Trophoblast cell (in vitro differentiated cells and primary cell): ENCODE results near the gene GOLIM4.

Source experiments
- DNase-seq, 2 donors: peaks; one replicate each; pipeline ENCODE4 v3.0.0-alpha.2; 2016
- H2AFZ ChIP-seq: 2 replicates; pipeline ENCODE4 v1.6.1; 2013; ENCODE audit warnings: low read length, moderate library complexity, mild to moderate bottlenecking; ENCODE audit not compliant: insufficient read depth, poor library complexity
- H2AK5ac ChIP-seq: 2 replicates; pipeline ENCODE4 v1.6.1; 2013; ENCODE audit warnings: mild to moderate bottlenecking, low read length
- H2BK120ac ChIP-seq: 2 replicates; pipeline ENCODE4 v1.6.1; 2013; ENCODE audit warnings: low read length, mild to moderate bottlenecking, moderate library complexity; ENCODE audit not compliant: insufficient read depth, poor library complexity
- H2BK12ac ChIP-seq: 2 replicates; pipeline ENCODE4 v1.6.1; 2013; ENCODE audit warnings: mild to moderate bottlenecking, low read length, moderate library complexity
- H2BK5ac ChIP-seq: 2 replicates; pipeline ENCODE4 v1.6.1; 2013; ENCODE audit warnings: low read length, low read depth, moderate library complexity, mild to moderate bottlenecking; ENCODE audit not compliant: poor library complexity
- H3K14ac ChIP-seq: 2 replicates; pipeline ENCODE4 v1.6.1; 2013; ENCODE audit warnings: mild to moderate bottlenecking, low read length
- H3K18ac ChIP-seq: 2 replicates; pipeline ENCODE4 v1.6.1; 2013; ENCODE audit warnings: mild to moderate bottlenecking, low read length
- H3K23ac ChIP-seq: 2 replicates; pipeline ENCODE4 v1.6.1; 2013; ENCODE audit warnings: low read length
- H3K27ac ChIP-seq: 2 replicates; pipeline ENCODE4 v1.5.1; 2013; ENCODE audit warnings: low read depth, mild to moderate bottlenecking, inconsistent platforms, low read length, moderate library complexity
- H3K27me3 ChIP-seq: 2 replicates; pipeline ENCODE4 v1.6.1; 2013; ENCODE audit warnings: inconsistent platforms, mild to moderate bottlenecking, low read length, moderate library complexity; ENCODE audit not compliant: insufficient read depth
- H3K36me3 ChIP-seq, 2 experiments: 1 replicate in 1 of 2; 2 replicates in 1 of 2; pipeline ENCODE4 v1.6.1; 2013; ENCODE audit warnings: low read length in 2 of 2, mild to moderate bottlenecking in 2 of 2, moderate library complexity in 1 of 2; ENCODE audit not compliant: insufficient read depth in 2 of 2, control insufficient read depth in 1 of 2
- H3K4ac ChIP-seq: 2 replicates; pipeline ENCODE4 v1.6.1; 2013; ENCODE audit warnings: low read depth, mild to moderate bottlenecking, low read length, moderate library complexity
- H3K4me1 ChIP-seq, 2 experiments: 1 replicate in 1 of 2; 2 replicates in 1 of 2; pipeline ENCODE4 v1.6.1; 2013; ENCODE audit warnings: low read length in 2 of 2, mild to moderate bottlenecking in 2 of 2, moderate library complexity in 1 of 2; ENCODE audit not compliant: insufficient read depth in 2 of 2, control insufficient read depth in 1 of 2
- H3K4me2 ChIP-seq: 2 replicates; pipeline ENCODE4 v1.6.1; 2013; ENCODE audit warnings: inconsistent platforms, mild to moderate bottlenecking, low read length, moderate library complexity
- H3K4me3 ChIP-seq: 2 replicates; pipeline ENCODE4 v1.5.1; 2013; ENCODE audit warnings: mild to moderate bottlenecking, low read depth, low read length, inconsistent platforms
- H3K79me1 ChIP-seq: one replicate; pipeline ENCODE4 v1.6.1; 2013; ENCODE audit warnings: low read length
- H3K79me2 ChIP-seq: 2 replicates; pipeline ENCODE4 v1.6.1; 2013; ENCODE audit warnings: low read length, mild to moderate bottlenecking; ENCODE audit not compliant: control insufficient read depth, insufficient read depth, poor library complexity
- H3K9ac ChIP-seq: 2 replicates; pipeline ENCODE4 v1.6.1; 2013; ENCODE audit warnings: mild to moderate bottlenecking, low read length
- H3K9me3 ChIP-seq: 2 replicates; pipeline ENCODE4 v1.6.1; 2013; ENCODE audit warnings: low read depth, mild to moderate bottlenecking, control low read depth, inconsistent platforms, low read length; ENCODE audit not compliant: insufficient read depth
- H4K12ac ChIP-seq: 2 replicates; pipeline ENCODE4 v1.6.1; 2013; ENCODE audit warnings: low read depth, mild to moderate bottlenecking, low read length, moderate library complexity
- H4K8ac ChIP-seq: 2 replicates; pipeline ENCODE4 v1.6.1; 2013; ENCODE audit warnings: low read depth, mild to moderate bottlenecking, low read length, moderate library complexity
- H4K91ac ChIP-seq: one replicate; pipeline ENCODE4 v1.6.1; 2013; ENCODE audit warnings: low read depth, mild to moderate bottlenecking, low read length, moderate library complexity
- WGBS: extraction: QIAGEN DNeasy Blood & Tissue Kit; methylation state at CpG from one replicate; pipeline ENCODE4 v1.1.7; 2013; ENCODE audit warnings: missing lambda C conversion rate; ENCODE audit not compliant: insufficient read length, insufficient coverage; ENCODE audit errors: extremely low coverage; 5-methylcytosine and 5-hydroxymethylcytosine counted together

GOLIM4 gene

DNA sequence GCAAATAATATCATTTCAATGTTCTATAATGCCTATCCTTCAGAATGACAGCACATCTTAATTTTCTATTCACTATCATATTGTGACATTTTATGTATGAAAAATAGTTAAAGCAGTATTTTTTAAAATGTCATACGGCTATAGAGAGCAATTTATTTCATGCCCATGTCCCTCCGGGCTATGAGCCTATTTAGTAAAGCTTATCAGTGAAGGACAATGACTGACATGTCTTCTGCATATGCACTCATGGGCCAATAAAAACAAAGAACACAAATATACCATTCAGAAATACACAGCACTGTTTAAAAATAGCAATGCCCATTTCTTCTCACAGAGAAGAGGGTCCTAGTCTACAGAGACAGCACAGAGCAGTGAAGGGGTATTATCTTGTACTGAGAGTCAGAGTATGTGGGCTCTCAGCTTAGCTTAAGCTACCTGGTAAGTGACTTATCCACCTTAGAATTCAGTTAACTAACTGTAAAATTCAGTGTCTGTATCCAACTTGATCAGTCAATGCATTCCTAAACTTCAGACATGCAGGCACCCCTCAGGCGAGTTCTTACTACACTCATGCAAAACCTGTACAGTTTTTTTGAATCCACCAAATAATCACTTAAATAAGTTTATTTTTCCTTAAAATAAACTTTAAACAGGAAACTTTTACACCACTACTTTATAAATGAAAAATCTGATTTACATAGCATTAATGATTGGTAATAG lies 9.0 kb downstream of the GOLIM4 start:
- Histone ChIP-seq H3K9me3 (no peaks in the 10 kb centered on the region), H2BK120ac (no peak overlapping the region), H3K4me3 (no peak overlapping the region), H3K79me1 (peaks cover 2% of the 10 kb centered on the region), H4K91ac (no peak overlapping the region), H3K79me2 (no peaks in the 10 kb centered on the region), H3K18ac (no peak overlapping the region), H3K4me1 (peaks cover 2 to 10% of the 10 kb centered on the region in 2 experiments), H2BK5ac (no peak overlapping the region), H2AK5ac (no peak overlapping the region), H3K27me3 (no peaks in the 10 kb centered on the region), H2BK12ac (no peak overlapping the region), H4K12ac (no peak overlapping the region), H3K9ac (no peak overlapping the region), H3K36me3 (no peaks in the 10 kb centered on the region), H3K27ac (no peak overlapping the region), H3K14ac (no peak overlapping the region), H4K8ac (no peak overlapping the region), H2AFZ (no peak overlapping the region), H3K4ac (no peak overlapping the region), H3K4me2 (no peak overlapping the region), H3K23ac (no peak overlapping the region)
- no CpG with 5 or more reads among the region's 3 CpGs for WGBS
- DNase-seq, result peak; percentile 86 to 89

DNA sequence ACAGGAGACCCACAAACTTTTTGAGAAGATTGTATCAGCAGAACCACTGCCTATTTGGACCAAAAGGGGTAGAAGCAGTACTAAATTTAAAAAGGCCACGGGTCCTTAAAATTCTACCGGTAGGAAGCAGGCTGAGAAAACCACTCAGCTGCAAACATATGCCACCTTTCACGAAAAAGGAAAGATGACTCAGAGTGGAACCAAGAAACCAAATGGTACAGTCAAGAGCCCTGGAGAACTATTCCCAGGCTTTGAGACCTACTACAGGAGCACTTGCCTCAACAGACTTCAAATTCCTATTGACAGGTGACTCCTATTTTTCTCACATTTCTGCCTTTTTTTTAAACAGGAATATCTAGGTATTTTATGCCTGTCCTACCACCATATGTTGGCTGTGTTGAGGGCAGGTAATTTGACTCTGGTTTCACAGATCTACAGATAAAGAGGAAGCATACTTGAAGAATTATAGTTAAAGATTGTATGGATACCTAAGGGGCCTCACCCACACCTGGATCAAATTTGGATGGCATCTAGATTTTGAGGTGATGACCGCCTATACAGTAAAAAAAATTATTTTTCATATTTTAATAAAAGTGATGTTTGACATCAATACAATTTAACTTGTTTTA lies 10.1 kb downstream of the GOLIM4 start:
- Histone ChIP-seq H2BK120ac (no peak overlapping the region), H3K18ac (peak overlapping the region; percentile 37), H2AK5ac (no peak overlapping the region), H2AFZ (no peak overlapping the region), H3K27me3 (no peaks in the 10 kb centered on the region), H3K27ac (no peak overlapping the region), H4K8ac (no peak overlapping the region), H4K91ac (no peak overlapping the region), H3K4me2 (no peak overlapping the region), H3K79me1 (peaks cover 4% of the 10 kb centered on the region), H3K23ac (no peak overlapping the region), H3K9ac (no peak overlapping the region), H2BK5ac (no peak overlapping the region), H3K14ac (no peak overlapping the region), H3K36me3 (no peaks in the 10 kb centered on the region), H3K4ac (no peak overlapping the region), H3K79me2 (no peaks in the 10 kb centered on the region), H3K4me3 (no peak overlapping the region), H3K9me3 (no peaks in the 10 kb centered on the region), H3K4me1 (peaks cover 6 to 14% of the 10 kb centered on the region in 2 experiments), H2BK12ac (no peak overlapping the region), H4K12ac (no peak overlapping the region)
- peak; percentile 65 to 91 for DNase-seq
- no CpG with 5 or more reads among the region's 4 CpGs for WGBS

DNA sequence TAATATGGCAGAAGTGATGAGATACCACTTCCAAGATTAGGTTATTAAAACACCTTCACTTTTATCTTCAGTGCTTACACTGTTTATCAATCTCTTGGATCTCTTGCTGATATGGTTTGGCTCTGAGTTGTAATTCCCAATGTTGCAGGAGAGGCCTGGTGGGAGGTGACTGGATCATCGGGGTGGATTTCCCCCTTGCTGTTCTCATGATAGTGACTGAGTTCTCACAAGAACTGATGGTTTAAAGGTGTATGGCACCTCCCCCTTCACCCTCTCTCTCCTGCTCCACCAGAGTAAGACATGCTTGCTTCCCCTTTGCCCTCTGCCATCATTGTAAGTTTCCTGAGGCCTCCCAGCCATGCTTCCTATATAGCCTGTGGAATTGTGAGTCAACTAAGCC lies 11.8 kb downstream of the GOLIM4 start:
- Histone ChIP-seq H3K79me1 (peaks cover 4% of the 10 kb centered on the region), H3K4me1 (peaks cover 6 to 17% of the 10 kb centered on the region in 2 experiments), H3K14ac (no peak overlapping the region), H3K4ac (no peak overlapping the region), H4K8ac (no peak overlapping the region), H4K91ac (no peak overlapping the region), H3K18ac (no peak overlapping the region), H2BK12ac (no peak overlapping the region), H4K12ac (no peak overlapping the region), H3K79me2 (no peaks in the 10 kb centered on the region), H3K36me3 (no peaks in the 10 kb centered on the region), H3K27me3 (no peaks in the 10 kb centered on the region), H2AK5ac (no peak overlapping the region), H3K9me3 (no peaks in the 10 kb centered on the region), H3K27ac (no peak overlapping the region), H2BK5ac (no peak overlapping the region), H2BK120ac (no peak overlapping the region), H3K23ac (no peak overlapping the region), H2AFZ (no peak overlapping the region), H3K4me3 (no peak overlapping the region), H3K9ac (no peak overlapping the region), H3K4me2 (no peak overlapping the region)
- WGBS, result no CpG with 5 or more reads among the region's 1 CpG
- no peak for DNase-seq

- Histone ChIP-seq H4K12ac (no peak overlapping the region), H2AFZ (no peak overlapping the region), H3K27ac (no peak overlapping the region), H3K14ac (no peak overlapping the region), H4K8ac (no peak overlapping the region), H2BK12ac (no peak overlapping the region), H3K9ac (no peak overlapping the region), H3K18ac (no peak overlapping the region), H3K9me3 (no peaks in the 10 kb centered on the region), H3K4me3 (no peak overlapping the region), H2BK120ac (no peak overlapping the region), H3K36me3 (no peaks in the 10 kb centered on the region), H4K91ac (no peak overlapping the region), H3K23ac (no peak overlapping the region), H3K79me2 (no peaks in the 10 kb centered on the region), H2AK5ac (no peak overlapping the region), H3K4me1 (peaks cover 6 to 17% of the 10 kb centered on the region in 2 experiments), H3K79me1 (peaks cover 4% of the 10 kb centered on the region), H2BK5ac (no peak overlapping the region), H3K4ac (no peak overlapping the region), H3K4me2 (no peak overlapping the region), H3K27me3 (no peaks in the 10 kb centered on the region)
- WGBS, result no CpG with 5 or more reads among the region's 3 CpGs
- DNase-seq, result no peak
Measured at GRCh38 chr3:168081856-168082255, 13.9 kb downstream of the GOLIM4 start.
